Measurements from ENCODE around the gene NSD2.
"Not testable (repeated sequence)": the region's sequence is repeated elsewhere in the genome, so short reads cannot be mapped to it uniquely, and the experiment has no call there.

The NSD2 gene

DNA sequence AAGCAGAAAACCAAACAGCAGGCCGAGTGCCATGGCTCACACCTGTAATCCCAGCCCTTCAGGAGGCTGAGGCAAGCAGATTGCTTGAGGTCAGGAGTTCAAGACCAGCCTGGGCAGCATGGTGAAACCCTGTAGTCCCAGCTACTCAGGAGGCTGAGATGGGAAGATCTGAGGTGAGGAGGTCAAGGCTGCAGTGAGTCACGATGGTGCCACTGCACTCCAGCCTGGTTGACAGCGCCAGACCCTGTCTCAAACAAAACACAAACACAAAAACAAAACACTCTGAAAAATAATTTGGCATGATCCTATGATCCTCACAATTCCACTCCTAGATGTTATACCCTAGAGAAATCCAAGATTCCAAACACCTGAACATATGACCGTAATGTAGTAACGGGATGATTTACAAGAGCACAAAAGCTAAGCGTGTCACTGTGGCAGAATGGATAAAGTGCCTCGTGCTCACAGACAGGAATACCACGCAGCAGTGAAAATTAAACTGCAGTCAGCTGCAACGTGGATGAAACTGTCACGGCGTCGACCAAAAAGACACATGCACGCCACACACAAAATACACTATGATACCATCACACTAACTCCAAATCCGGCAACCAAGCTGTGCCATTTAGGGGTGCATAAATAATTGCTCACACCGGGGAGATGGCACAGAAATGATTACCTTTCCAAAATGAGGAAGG, 135.9 kb downstream of the NSD2 start:
- DNase-seq (ENCODE audit: low read depth), result no peak

DNA sequence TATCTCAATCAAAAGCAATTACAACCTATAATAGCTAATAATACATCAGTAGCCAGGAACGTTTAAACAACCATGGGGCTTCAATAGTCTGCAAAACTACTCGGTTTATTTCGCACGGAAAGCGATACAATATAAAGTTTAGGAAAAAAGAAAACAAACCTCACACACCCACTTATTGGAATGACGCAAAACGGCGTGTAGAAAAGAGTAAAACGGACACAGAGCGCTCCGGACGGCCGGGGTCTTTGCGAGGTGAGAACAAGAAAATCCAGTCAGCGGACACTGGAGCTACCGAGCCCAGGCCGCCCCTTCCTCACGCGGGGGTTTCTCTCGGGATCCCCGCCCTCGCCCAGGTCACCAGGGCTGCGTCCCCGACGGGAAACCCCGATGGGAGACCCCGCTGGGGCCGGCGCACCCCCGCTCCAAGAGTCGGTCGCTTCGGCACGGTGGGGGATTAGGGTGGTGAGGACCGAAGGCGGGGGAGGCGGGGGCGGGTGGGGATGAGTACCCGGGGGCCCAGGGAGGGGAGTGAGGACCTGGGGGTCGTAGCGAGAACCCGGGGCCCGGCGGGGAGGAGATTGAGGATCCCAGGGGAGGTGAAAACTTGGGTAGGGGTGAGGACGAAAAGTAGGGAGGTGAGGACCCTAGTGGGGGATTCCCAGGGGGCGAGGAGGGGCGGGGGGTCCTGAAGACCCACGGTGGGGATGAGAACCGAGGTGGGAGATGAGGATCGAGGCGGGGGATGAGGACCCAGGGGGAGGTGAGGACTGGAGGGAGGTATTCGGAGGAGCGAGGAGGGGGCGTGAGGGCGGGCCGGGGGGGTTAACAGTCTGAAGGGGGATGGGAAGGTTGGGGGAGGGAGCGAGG, 136.8 kb downstream of the NSD2 start:
- no peak for DNase-seq (ENCODE audit: low read depth)

DNA sequence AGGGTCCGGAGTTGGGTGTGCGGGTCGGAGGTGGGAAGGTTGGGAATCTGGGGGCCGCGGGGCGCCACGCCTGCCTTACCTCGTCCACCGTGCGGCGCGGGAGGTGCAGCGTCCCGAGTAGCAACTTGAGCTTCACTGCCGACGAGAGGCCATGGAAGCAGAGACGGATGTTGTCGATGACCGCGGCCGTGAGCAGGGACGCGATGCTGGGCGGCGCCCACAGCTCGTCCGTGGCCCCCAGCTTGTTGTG, 137.4 kb downstream of the NSD2 start:
- DNase-seq (ENCODE audit: low read depth), result no peak

DNA sequence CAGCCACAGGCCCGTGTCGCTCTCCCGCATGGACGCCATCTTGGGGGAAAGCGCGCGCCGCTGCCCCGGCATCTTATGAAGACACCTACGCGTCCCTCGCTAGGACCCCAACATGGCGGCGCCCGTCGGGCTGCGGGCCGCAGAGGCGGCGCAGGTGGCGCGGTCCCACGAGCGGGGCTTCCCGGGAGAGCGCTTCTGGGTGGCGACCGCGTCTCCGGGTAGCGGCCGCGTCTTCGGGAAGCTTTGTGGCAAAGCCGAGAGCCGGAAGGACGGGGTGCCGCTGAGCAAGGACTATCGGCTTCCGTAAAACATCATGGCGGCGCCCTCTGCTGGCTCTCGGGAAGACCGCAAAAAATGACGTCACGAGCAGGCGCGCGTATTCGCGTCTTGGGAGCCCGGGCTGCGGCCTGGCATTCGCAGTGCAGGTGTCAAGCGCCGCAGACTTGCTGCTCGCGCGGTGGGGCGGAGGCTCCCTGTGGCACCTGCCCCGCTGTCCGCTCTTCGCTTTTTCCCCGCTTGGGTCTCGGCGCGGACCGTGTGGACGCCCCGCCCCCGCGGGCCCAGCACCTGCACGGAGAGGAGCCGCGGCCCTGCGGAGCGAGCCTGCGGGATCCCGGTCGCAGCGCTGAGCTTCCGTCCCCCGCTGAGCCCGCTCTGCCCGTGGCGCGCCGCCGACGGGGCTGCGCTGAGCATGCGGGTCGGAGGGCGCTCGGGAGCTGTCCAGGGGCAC, 137.9 kb downstream of the NSD2 start, which contains the start of gene NELFA:
Gene NELFA (minus strand): TSS at position 54 of the 730 bp plus-strand sequence. CDS start 15 bp downstream, at position 39.
- peak; percentile 93 for DNase-seq (ENCODE audit: low read depth)

DNA sequence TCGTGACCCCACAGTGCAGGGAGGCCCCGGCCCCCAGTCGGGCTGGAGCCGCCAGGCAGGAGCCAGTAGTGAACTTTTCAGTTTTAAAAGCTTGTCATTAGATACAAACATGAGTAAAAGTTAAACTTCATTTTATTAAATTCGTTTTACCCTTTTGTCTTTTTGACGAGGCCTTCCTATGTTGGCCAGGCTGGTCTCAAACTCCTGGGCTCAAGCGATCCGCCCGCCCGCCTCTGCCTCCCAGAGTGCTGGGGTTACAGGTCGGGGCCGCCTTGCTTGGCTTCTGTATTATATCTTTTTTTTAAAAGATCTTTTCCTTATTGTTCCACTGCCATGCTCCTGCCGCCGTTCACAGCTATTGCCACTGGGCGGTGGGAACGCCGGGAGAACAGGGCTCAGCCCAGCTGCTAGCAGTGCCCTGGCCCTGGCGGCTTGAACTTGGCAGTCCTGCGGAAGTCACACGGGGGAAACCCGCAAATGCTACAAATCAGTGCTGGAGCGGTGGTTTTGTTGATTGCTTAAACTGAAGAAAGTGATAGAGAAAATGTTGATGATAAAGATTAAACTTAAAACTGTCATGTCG, 138.5 kb downstream of the NSD2 start:
- peak; percentile 12 for DNase-seq (ENCODE audit: low read depth)

DNA sequence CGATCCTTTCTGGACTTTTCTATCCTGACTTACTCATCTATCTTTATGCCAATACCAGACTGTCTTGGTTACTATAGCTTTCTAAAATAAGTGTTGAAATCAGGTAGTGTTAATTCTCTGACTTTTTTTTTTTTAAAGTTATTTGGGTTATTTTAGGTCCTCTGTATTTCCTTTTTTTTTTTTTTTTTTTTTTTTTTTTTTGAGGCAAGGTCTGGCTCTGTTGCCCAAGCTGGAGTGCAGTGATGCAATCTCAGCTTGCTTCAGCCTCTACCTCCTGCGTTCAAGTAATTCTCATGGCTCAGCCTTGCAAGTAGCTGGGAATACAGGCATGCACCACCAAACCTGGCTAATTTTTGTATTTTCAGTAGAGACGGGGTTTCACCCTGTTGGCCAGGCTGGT, 140.4 kb downstream of the NSD2 start:
- no peak for DNase-seq (ENCODE audit: low read depth)

DNA sequence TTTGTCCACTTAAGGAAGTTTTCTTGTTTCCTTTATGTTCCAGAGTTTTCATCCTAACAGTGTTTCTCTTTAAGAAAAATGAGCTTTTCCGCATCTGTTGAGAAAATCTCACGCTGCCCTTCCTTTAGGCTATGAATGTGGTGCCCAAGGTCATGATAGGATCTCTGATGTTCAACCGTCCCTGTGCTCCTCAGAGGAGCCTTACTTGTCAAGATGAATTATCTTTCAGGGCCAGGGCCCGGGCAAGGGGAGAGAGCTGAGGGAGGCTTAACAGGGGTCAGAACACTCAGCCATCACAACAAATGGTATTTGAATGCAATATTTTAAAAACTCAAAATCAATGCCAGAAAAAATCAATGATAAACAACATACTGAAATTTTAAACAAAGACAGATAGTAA, 143.8 kb downstream of the NSD2 start:
- DNase-seq (ENCODE audit: low read depth), result no peak

DNA sequence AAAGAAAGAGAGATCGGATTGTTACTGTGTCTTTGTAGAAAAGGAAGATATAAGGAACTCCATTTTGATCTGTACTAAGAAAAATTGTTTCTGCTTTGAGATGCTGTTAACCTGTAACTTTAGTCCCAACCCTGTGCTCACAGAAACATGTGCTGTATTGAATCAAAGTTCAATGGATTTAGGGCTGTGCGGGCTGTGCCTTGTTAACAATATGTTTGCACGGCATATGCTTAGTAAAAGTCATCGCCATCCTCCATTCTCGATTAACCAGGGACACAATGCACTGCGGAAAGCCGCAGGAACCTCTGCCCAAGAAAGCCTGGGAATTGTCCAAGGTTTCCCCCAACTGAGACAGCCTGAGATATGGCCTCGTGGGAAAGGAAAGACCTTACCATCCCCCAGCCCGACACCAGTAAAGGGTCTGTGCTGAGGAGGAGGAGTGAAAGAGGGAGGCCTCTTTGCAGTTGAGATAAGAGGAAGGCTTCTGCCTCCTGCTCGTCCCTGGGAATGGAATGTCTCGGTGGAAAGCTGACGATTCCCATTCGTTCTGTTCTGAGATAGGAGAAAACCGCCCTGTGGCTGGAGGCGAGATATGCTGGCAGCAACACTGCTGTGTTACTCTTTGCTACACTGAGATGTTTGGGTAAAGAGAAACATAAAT, 150.3 kb downstream of the NSD2 start:
- DNase-seq (ENCODE audit: low read depth), result not testable (repeated sequence)

DNA sequence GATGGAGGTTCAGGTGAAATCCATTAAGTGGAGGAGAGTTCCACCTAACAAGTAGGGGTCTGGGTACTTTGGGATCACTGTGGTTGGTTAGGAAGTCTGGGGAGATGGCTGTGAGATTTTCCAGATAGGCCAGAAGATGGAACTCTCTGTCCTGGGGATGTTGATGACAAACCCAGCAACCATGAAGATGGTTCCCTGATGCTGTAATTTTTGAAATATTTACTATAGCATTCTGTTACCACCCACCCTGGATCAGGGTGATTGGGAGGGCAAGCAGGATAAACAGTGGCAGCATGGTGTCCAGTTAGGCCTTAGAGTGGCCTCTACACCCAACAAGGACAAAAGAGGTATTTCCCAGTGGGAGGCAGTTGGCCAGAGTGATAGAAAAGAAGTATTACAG, 153.5 kb downstream of the NSD2 start:
- DNase-seq (ENCODE audit: low read depth), result no peak

DNA sequence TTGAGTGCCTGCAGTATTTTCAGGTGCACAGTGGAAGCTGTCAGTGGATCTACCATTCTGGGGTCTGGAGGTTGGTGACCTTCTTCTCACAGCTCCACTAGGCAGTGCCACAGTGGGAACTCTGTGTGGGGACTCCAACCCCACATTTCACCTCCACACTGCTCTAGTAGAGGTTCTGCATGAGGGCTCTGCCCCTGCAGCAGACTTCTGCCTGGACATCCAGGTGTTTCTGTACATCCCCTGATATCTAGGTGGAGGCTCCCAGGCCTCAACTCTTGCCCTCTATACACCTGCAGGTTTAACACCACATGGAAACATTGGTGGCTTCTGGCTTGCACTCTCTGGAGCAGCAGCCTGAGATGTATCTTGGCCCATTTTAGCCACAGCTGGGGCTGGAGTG, 154.6 kb downstream of the NSD2 start:
- DNase-seq (ENCODE audit: low read depth), result no peak

DNA sequence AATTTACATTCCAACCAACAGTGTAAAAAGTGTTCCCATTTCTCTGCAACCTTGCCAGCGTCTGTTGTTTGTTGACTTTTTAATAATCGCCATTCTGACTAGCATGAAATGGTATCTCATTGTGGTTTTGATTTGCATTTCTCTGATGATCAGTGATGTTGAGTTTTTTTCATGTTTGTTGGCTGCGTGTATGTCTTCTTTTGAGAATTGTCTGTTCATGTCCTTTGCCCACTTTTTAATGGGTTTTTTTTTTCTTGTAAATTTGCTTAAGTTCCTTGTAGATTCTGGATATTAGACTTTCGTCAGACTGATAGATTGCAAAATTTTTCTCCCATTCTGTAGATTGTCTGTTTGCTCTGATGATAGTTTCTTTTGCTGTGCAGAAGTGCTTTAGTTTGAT, 155.9 kb downstream of the NSD2 start:
- not testable (repeated sequence) for DNase-seq (ENCODE audit: low read depth)

DNA sequence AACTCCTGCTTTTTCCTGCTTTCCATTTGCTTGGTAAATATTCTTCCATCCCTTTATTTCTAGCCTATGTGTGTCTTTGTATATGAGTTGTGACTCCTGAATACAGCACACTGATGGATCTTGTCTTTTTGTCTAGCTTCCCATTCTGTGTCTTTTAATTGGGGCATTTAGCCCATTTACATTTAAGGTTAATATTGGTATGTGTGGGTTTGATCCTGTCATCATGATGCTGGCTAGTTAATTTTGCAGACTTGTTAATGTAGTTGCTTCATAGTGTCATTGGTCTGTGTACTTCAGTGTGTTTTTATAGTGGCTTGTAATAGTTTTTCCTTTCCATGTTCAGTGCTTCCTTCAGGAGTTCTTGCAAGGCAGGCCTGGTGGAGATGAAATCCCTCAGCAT, 160.0 kb downstream of the NSD2 start:
- not testable (repeated sequence) for DNase-seq (ENCODE audit: low read depth)
